Measurements from ENCODE around the gene ACO2. TPM values are rescaled to one million over a fixed set of nuclear protein-coding genes. Genes with fewer than 3 reads are reported as not detected.
"Not testable (repeated sequence)": the region's sequence is repeated elsewhere in the genome, so short reads cannot be mapped to it uniquely, and the experiment has no call there.

ACO2 gene
- total RNA-seq, 1 donor from 2014 or later: 810 TPM

GRCh38 chr22:41446639-41447434 is 22.1 kb upstream of the ACO2 start, which contains the start of gene TOB2:
TSS of gene TOB2 (minus strand) at chr22:41446801. CDS start at chr22:41437345, 9,456 bp downstream.
- ATAC-seq (peak; percentile 68), DNase-seq (ENCODE audit: missing footprints) (peak; percentile 97)
- intact Hi-C loops (cut with DNase I): no loop called here

- intact Hi-C loops (cut with DNase I): no loop called here
- ATAC-seq: peak; percentile 38
These were observed 21.3 kb upstream of the ACO2 start for GRCh38 chr22:41447435-41448188.

DNA sequence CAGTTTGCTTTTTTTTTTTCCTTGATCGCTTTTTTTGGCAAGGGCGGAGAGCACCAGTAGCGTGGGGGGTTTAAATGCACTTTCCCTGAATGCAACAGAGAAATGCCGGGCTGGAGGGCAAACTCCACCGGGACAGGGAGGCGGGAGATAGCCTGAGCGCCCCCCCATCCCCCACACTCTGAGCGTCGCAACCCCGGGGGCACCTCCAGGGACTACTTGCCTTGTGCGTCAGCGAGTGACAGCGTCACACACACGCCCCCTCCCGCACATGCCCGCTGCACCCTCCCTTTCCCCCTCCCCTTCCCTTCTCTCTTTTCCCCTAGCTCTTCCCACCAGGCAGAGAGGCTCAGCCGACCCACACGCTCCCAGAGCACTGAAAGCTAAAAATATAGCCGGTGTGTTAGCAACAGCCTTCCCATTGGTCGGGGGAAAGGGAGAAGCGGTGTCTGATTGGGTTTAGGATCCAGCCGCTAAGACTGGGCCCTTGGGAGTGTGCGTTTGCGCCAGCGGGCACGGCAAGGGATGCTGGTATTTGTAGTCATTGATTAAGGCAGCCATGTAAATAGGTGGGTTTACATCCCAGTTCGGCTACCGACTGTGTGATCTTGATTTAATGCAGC is 20.6 kb upstream of the ACO2 start:
- intact Hi-C loops (cut with DNase I): no loop called here
- ATAC-seq: peak; percentile 84

More at GRCh38 chr22:41447435-41448188, 21.3 kb upstream of the ACO2 start:
- DNase-seq (ENCODE audit: missing footprints): peak; percentile 85

DNA sequence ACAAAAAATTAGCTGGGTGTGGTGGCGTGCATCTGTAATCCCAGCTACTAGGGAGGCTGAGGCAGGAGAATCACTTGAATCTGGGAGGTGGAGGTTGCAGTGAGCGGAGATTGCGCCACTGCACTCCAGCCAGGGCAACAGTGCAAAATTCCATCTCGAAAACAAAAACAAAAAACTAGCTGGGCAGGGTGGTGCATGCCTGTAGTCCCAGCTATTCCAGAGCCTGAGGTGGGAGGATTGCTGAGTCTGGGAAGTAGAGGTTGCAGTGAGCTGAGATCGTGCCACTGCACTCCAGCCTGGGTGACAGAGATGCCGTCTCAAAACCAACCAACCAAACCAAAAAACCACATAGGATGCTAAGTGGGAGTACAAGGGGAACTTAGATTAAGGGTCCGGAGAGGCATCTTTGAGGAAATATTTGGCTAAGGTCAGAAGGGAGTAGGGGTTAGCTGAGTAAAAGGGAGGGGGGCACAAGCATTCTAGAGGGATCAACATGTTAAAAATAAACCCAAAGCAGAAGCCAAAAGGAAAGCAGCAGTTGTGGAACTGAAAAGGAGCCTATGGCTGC is 10.7 kb upstream of the ACO2 start:
- DNase-seq (ENCODE audit: missing footprints) (no peak), ATAC-seq (no peak)
- intact Hi-C loops (cut with DNase I): no loop called here

More for the DNA sequence above, 20.6 kb upstream of the ACO2 start:
- peak; percentile 95 for DNase-seq (ENCODE audit: missing footprints)

- no peak for ATAC-seq
- DNase-seq (ENCODE audit: missing footprints): no peak
- intact Hi-C loops (cut with DNase I): no loop called here
These were observed 9.5 kb upstream of the ACO2 start for GRCh38 chr22:41459431-41459830.

GRCh38 chr22:41460071-41460470 is 8.8 kb upstream of the ACO2 start:
- peak; percentile 52 for ATAC-seq

DNA sequence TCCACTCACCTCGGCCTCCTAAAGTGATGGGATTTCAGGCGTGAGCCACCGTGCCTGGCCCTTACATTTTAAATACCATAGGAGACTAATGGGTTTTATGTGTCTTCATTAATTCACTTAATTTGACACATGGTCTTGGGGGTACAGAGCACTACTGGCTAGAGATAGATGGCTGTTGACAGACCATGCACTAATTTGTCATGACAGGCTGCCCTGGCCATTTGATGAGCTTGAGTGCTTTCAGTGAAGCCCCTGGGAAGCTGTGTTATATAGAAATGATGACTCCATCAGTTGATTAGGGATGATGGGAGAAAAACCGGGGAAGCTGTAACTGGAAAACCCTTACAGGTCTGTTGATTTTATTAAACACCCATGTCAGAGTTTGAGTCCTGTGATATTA is 7.0 kb upstream of the ACO2 start:
- ATAC-seq: no peak
- intact Hi-C loops (cut with DNase I): no loop called here
- DNase-seq (ENCODE audit: missing footprints): no peak

More at GRCh38 chr22:41460071-41460470, 8.8 kb upstream of the ACO2 start:
- intact Hi-C loops (cut with DNase I): not testable (repeated sequence)
- peak; percentile 76 for DNase-seq (ENCODE audit: missing footprints)

DNA sequence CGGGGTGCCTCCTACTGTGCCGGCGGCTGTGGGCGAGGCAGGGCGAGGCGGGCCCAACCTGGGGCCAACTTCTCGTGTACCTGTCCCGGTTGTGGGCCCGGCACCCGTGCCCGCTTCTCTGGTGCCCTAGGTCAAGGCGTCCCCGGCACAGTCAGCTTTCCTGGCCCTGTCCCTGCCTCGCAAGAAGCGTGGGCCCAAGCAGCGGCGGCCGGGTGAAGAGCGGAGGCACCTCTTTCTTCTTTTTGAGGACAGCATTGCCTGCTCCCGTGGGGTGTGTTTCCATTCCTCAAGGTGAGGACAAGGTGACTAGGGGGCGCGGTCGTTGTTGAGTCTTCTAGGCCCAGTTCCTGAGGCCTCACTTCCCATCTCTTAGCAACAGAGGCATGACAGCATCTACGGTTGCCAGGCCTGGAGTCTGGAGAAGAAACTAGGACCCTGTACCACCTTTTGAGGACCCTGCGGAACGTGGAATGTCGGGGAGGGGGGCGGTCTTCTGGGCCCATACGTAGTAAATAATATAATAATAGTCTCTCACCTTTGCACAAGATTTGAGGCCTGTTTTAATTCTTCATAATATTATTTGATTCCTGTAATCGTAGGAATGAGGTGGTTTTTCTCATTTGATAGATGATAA is 418 bp downstream of the ACO2 start:
- DNase-seq (ENCODE audit: missing footprints) (no peak), ATAC-seq (peak; percentile 38)
- intact Hi-C loops (cut with DNase I): no loop called here

DNA sequence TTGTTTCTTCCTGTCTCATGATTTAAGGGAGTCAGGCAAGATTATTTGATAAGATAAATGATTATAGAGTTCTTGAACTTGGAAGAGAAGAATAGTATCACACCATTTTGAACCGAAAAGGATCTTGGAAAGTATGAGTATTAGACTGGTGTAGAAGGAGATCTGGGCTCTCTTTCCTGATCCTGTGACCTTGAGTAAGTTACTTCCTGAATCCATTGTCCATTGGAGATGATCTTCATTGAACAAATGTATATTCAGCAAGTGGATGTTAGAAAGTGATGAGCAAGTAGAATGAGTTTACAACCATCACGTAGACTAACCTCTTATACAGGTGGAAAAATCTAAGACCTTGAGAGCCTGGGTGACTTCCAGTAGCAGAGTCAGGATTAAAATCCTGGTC is 2.0 kb downstream of the ACO2 start:
- no peak for ATAC-seq
- DNase-seq (ENCODE audit: missing footprints): no peak
- intact Hi-C loops (cut with DNase I): loop anchor here (2.0 kb wide), 1 partner anchor 46 kb away; no protein-coding TSS in a partner anchor

- intact Hi-C loops (cut with DNase I): loop anchor here (2.0 kb wide), 1 partner anchor 45 kb away; no protein-coding TSS in a partner anchor
- DNase-seq (ENCODE audit: missing footprints) (no peak), ATAC-seq (no peak)
These were observed 2.7 kb downstream of the ACO2 start for GRCh38 chr22:41471568-41471967.

DNA sequence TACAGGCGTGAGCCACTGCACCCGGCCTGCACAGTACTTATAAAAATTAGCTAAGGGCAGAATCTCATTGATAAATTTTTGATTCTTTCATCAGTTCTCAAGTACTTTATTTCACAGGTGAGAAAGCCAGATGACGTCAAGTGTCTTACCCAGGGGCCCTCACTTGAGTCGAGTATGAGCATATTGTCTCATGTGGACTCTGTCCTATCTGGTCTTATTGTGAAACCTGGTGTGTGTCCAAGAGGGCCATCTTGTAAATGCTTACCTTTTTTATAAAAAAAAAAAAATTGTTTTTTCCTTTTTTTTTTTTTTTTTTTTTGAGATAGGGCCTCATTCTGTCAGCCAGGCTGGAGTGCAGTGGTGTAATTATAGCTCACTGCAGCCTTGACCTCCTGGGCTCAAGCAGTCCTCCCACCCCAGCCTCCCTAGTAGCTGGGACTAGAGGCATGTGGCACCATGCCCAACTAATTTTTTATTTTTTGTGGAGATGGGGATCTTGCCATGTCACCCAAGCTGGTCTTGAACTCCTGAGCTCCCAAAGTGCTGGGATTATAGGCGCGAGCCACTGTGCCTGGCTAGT is 6.0 kb downstream of the ACO2 start:
- DNase-seq (ENCODE audit: missing footprints) (no peak), ATAC-seq (no peak)
- intact Hi-C loops (cut with DNase I): no loop called here

DNA sequence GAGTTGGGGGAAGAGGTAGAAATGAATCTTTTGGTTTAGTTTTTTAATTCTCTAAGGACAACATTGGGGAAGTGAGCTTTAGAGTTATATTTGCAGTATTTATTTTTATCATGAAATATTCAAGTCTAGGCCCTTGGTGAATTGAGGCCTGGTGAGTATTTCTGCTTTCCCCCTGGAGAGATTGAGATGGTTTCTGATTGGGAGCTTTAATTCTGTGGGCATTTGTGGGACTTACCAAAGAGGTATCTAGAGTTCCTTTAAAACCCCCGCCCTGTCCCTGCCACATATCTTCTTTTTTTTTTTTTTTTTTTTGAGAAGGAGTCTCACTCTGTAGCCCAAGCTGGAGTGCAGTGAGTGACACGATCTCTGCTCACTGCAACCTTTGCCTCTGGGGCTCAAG is 9.6 kb downstream of the ACO2 start:
- ATAC-seq (no peak), DNase-seq (ENCODE audit: missing footprints) (no peak)
- intact Hi-C loops (cut with DNase I): no loop called here

- intact Hi-C loops (cut with DNase I): no loop called here
- DNase-seq (ENCODE audit: missing footprints) (no peak), ATAC-seq (no peak)
These were observed 10.1 kb downstream of the ACO2 start for GRCh38 chr22:41478891-41479521.

GRCh38 chr22:41479671-41480396 is 10.9 kb downstream of the ACO2 start:
- ATAC-seq (no peak), DNase-seq (ENCODE audit: missing footprints) (no peak)
- intact Hi-C loops (cut with DNase I): no loop called here

- ATAC-seq (no peak), DNase-seq (ENCODE audit: missing footprints) (no peak)
- intact Hi-C loops (cut with DNase I): no loop called here
These were observed 11.4 kb downstream of the ACO2 start for GRCh38 chr22:41480397-41480735.

DNA sequence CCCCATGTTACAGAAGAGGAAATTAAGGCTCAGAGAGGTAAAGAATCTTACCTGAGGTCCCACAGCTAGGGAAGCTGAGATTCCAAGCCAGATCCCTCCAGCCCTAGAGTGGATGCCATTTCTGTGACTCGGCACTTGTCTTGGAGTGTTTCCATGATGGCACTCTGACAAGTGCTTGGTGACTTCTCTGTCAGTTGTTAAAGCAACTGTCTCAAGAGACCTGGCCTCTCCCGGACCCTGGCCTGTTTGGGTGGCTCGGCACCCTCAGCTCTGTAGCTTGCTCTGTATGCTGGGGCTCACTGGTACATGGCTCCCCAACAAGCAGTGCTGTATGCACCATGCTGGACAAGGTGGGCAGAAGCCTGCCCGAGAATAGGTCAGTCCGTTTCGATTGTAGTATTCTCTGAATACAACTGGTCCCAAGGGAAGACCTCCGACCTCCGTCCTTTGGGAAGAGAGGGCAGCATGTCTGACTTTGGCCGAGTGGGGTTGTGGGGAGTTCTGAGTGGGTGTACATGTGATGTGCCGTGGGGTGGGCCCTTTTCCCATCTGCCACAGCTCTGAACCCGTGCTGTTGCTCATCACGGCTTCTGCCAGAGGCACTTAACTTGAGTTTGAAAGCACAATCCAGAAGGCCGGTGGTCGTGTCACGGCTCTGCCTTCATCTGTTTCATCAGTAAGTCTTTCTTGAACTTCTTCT is 12.4 kb downstream of the ACO2 start:
- peak; percentile 59 for ATAC-seq
- intact Hi-C loops (cut with DNase I): no loop called here
- no peak for DNase-seq (ENCODE audit: missing footprints)

DNA sequence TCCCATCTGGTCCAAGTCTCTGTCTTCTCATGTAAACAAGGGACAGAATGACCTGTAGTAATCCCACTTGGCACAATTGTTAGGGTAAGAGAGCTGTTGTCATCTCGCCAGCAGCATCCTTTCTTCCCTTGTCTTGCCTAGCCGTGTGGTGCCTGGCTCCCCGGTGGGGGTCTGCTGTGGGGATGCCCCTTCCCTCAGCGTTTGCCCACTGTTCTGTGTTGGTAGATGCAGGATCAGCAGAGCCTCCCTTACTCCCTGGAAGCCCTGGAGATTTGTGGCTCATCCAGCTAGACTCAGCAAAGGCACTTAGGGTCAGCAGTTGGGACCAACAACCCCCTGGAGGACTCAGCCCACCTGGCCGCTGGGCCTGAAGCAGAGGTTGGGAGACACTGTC is 13.0 kb downstream of the ACO2 start:
- ATAC-seq (no peak), DNase-seq (ENCODE audit: missing footprints) (no peak)
- intact Hi-C loops (cut with DNase I): no loop called here
